ENCODE data around the gene SCAF1.

The SCAF1 gene

GRCh38 chr19:49641688-49642491 is at the start of gene SCAF1:
SCAF1 (plus strand) TSS chr19:49642209; CDS start chr19:49645027, 2,818 bp downstream.
- peak; percentile 99 for DNase-seq (ENCODE audit: low spot score)
- no peak for TF ChIP-seq CTCF (IDR thresholded peaks at IDR 0.05; ENCODE audit: extremely low read depth, insufficient read depth, missing control alignments)
- in situ Hi-C loops (cut with MboI; ENCODE audit: low pct_unique_long_range_greater_than_20kb, low sequenced_read_pairs, unreplicated experiment), result no loop called here

GRCh38 chr19:49592486-49593232 is 49.4 kb upstream of the SCAF1 start:
- TF ChIP-seq CTCF (IDR thresholded peaks at IDR 0.05; ENCODE audit: extremely low read depth, insufficient read depth, missing control alignments), result no peak
- peak; percentile 60 for DNase-seq (ENCODE audit: low spot score)
- in situ Hi-C loops (cut with MboI; ENCODE audit: low pct_unique_long_range_greater_than_20kb, low sequenced_read_pairs, unreplicated experiment), result no loop called here

GRCh38 chr19:49593233-49594113 is 48.5 kb upstream of the SCAF1 start:
- DNase-seq (ENCODE audit: low spot score), result peak; percentile 100
- in situ Hi-C loops (cut with MboI; ENCODE audit: low pct_unique_long_range_greater_than_20kb, low sequenced_read_pairs, unreplicated experiment), result no loop called here
- no peak for TF ChIP-seq CTCF (IDR thresholded peaks at IDR 0.05; ENCODE audit: extremely low read depth, insufficient read depth, missing control alignments)

- in situ Hi-C loops (cut with MboI; ENCODE audit: low pct_unique_long_range_greater_than_20kb, low sequenced_read_pairs, unreplicated experiment), result no loop called here
- no peak for TF ChIP-seq CTCF (IDR thresholded peaks at IDR 0.05; ENCODE audit: extremely low read depth, insufficient read depth, missing control alignments)
- DNase-seq (ENCODE audit: low spot score), result no peak
These were observed 47.6 kb upstream of the SCAF1 start for GRCh38 chr19:49594157-49594992.

- TF ChIP-seq CTCF (IDR thresholded peaks at IDR 0.05; ENCODE audit: extremely low read depth, insufficient read depth, missing control alignments), result no peak
- in situ Hi-C loops (cut with MboI; ENCODE audit: low pct_unique_long_range_greater_than_20kb, low sequenced_read_pairs, unreplicated experiment), result no loop called here
These were observed 46.8 kb upstream of the SCAF1 start for GRCh38 chr19:49594993-49595818.

More at GRCh38 chr19:49594993-49595818, 46.8 kb upstream of the SCAF1 start:
- DNase-seq (ENCODE audit: low spot score), result no peak

Data from GM13977 (cell line).